GM12878 (cell line): Measurements from ENCODE around the gene SLC19A1. TPM values are rescaled to one million over a fixed set of nuclear protein-coding genes. Genes with fewer than 3 reads are reported as not detected.

Source experiments
- ATAC-seq: fragments of 200-7000 bp; cut with Tn5 transposase; 3 replicates; pipeline ENCODE4 v1.9.1; 2020; ENCODE audit warnings: mild to moderate bottlenecking, moderate library complexity
- BruUV-seq: library from RNA; stranded (reverse); fragments of 400-500 nt; replicated peaks from 2 replicates; lab custom pipeline; 2021; lab: Mats Ljungman, UMichigan
- CTCF ChIA-PET: fragments of 300-600 bp; sonication (Branson Sonifier 250); formaldehyde crosslinking; extraction: SDS; loops from one replicate; lab custom pipeline; 2021; ENCODE audit warnings: inconsistent platforms; lab: Yijun Ruan, JAX
- POLR2A ChIA-PET: fragments of 350-600 bp; formaldehyde crosslinking; extraction: SDS; loops from one replicate; lab custom pipeline; 2021; ENCODE audit warnings: inconsistent platforms; lab: Charles Lee
- RAD21 ChIA-PET: fragments of 300-600 bp; sonication (Branson Sonifier 250); formaldehyde crosslinking; loops from one replicate; lab custom pipeline; 2023; ENCODE audit warnings: antibody characterized with exemption; ENCODE audit not compliant: unreplicated experiment; lab: Charles Lee
- SMC1A ChIA-PET: fragments of 300-600 bp; sonication (Branson Sonifier 250); formaldehyde crosslinking; loops from one replicate; lab custom pipeline; 2023; ENCODE audit not compliant: unreplicated experiment, uncharacterized antibody; lab: Charles Lee
- DNase-seq: peaks from one replicate; pipeline ENCODE4 v3.0.0-alpha.2; 2011; ENCODE audit warnings: low read depth, low spot score
- FAIRE-seq: peaks from 3 replicates; lab custom pipeline; 2011; peaks lifted over from hg19 to GRCh38; lab: Jason Lieb, UNC
- H2AFZ ChIP-seq: 2 replicates; pipeline ENCODE4 v1.6.0; 2011; ENCODE audit warnings: low read depth, low read length, control low read depth; ENCODE audit not compliant: control insufficient read depth
- H3K27ac ChIP-seq: 2 replicates; pipeline ENCODE4 v1.5.1; 2011; ENCODE audit warnings: control low read depth; ENCODE audit not compliant: control insufficient read depth, insufficient read depth
- H3K27me3 ChIP-seq, 2 experiments: replicated peaks in 1 of 2; 2 replicates each; pipeline versions ENCODE4 v1.6.0 to v1.6.1; 2011; ENCODE audit warnings: low read length in 1 of 2; ENCODE audit not compliant: control insufficient read depth in 2 of 2, insufficient read depth in 2 of 2
- H3K36me3 ChIP-seq, 2 experiments: 2 replicates each; pipeline ENCODE4 v1.5.1; 2011; ENCODE audit warnings: low read length in 1 of 2; ENCODE audit not compliant: control insufficient read depth in 2 of 2, insufficient read depth in 2 of 2
- H3K4me1 ChIP-seq: 2 replicates; pipeline ENCODE4 v1.6.1; 2011; ENCODE audit warnings: mild to moderate bottlenecking, low read length, moderate library complexity, mixed read lengths; ENCODE audit not compliant: control insufficient read depth, insufficient read depth
- H3K4me2 ChIP-seq: 2 replicates; pipeline ENCODE4 v1.6.0; 2011; ENCODE audit warnings: control low read depth; ENCODE audit not compliant: control insufficient read depth, insufficient read depth
- H3K4me3 ChIP-seq: fragments of 200-600 bp; sonication (generic); 2 replicates; pipeline ENCODE4 v1.5.1; 2016
- H3K79me2 ChIP-seq: 2 replicates; pipeline ENCODE4 v1.6.0; 2011; ENCODE audit warnings: low read length; ENCODE audit not compliant: control insufficient read depth, insufficient read depth
- H3K9ac ChIP-seq: 2 replicates; pipeline ENCODE4 v1.8.0; 2011; ENCODE audit warnings: low read length, control low read depth, mixed read lengths; ENCODE audit not compliant: control insufficient read depth, insufficient read depth
- H3K9me3 ChIP-seq: replicated peaks from 3 replicates; pipeline ENCODE4 v1.5.1; 2011; ENCODE audit warnings: mild to moderate bottlenecking, low read length; ENCODE audit not compliant: control insufficient read depth, insufficient read depth
- H4K20me1 ChIP-seq: 2 replicates; pipeline ENCODE4 v1.6.0; 2011; ENCODE audit not compliant: control insufficient read depth, insufficient read depth
- FOXK2 ChIP-seq: fragments of 450-650 bp; IDR thresholded peaks from 2 replicates; pipeline ENCODE4 v1.6.1; 2017; ENCODE audit warnings: mild to moderate bottlenecking, moderate library complexity
- HCFC1 ChIP-seq: fragments of 150-350 bp; IDR thresholded peaks from 2 replicates; pipeline ENCODE4 v1.6.1; 2014; ENCODE audit warnings: low read length
- HDAC2 ChIP-seq: fragments of 200-600 bp; sonication (generic); IDR thresholded peaks from 2 replicates; pipeline ENCODE4 v1.6.1; 2017
- HDGF ChIP-seq: fragments of 450-650 bp; IDR thresholded peaks from 2 replicates; pipeline ENCODE4 v1.6.1; 2016; ENCODE audit warnings: antibody characterized with exemption
- IKZF1 ChIP-seq: fragments of 450-650 bp; conservative IDR thresholded peaks from 2 replicates; pipeline ENCODE4 v1.6.1; 2017; ENCODE audit warnings: antibody characterized with exemption, mild to moderate bottlenecking
- NR2F1 ChIP-seq: fragments of 450-650 bp; conservative IDR thresholded peaks from 2 replicates; pipeline ENCODE4 v1.6.1; 2017; ENCODE audit warnings: mild to moderate bottlenecking
- RUNX3 ChIP-seq: IDR thresholded peaks from 2 replicates; pipeline ENCODE4 v1.6.1; 2012; ENCODE audit warnings: low read length, inconsistent platforms
- STAT1 ChIP-seq: fragments of 450-650 bp; conservative IDR thresholded peaks from 2 replicates; pipeline ENCODE4 v1.6.1; 2014; ENCODE audit warnings: antibody characterized with exemption, mild to moderate bottlenecking
- SUPT20H ChIP-seq: IDR thresholded peaks from 2 replicates; pipeline ENCODE4 v1.6.1; 2011; ENCODE audit warnings: low read depth, mild to moderate bottlenecking, low read length, moderate library complexity, borderline replicate concordance; ENCODE audit not compliant: control insufficient read depth
- TCF7 ChIP-seq: IDR thresholded peaks from 2 replicates; pipeline ENCODE4 v1.6.1; 2014; ENCODE audit warnings: antibody characterized with exemption, borderline replicate concordance
- WGBS: methylation state at CpG from one replicate; pipeline ENCODE4 v1.1.6; 2016; ENCODE audit warnings: low lambda C conversion rate; ENCODE audit not compliant: insufficient replicate concordance, insufficient coverage; ENCODE audit errors: missing lambda C conversion rate; 5-methylcytosine and 5-hydroxymethylcytosine counted together
- in situ Hi-C: fragments of 300-500 bp; cut with MboI; formaldehyde crosslinking; loops from 9 replicates; pipeline ENCODE4 v1.14.3; 2018; ENCODE audit warnings: mixed read lengths
- intact Hi-C: fragments of 100-400 bp; cut with micrococcal nuclease; formaldehyde crosslinking; loops from one replicate; pipeline ENCODE4 v1.14.2; 2022; ENCODE audit not compliant: unreplicated experiment
- polyA plus RNA-seq, 11 experiments: library from polyadenylated mRNA; depleted of rRNA in 4 of 11; unstranded in 6 of 11; stranded (reverse) in 5 of 11; fragments of >200 nt; fragmentation: Nextera tagmentation in 4 of 11; fragmentation: Illumina TruSeq in 1 of 11; extraction: Ambion mirVana in 4 of 11; extraction: Trizol in 1 of 11; gene quantifications; 1 replicate in 1 of 11; 2 replicates in 10 of 11; pipeline versions ENCODE4 v1.2.1 to v1.2.3, GENCODE V29; 2011 to 2016; ENCODE audit warnings: inconsistent platforms in 2 of 11, missing spikeins in 2 of 11, low read depth in 1 of 11
- total RNA-seq, 4 experiments: library from RNA; depleted of rRNA in 3 of 4; stranded (reverse); fragments of >200 nt in 3 of 4; fragmentation: Illumina TruSeq in 1 of 4; extraction: Trizol in 1 of 4; gene quantifications; 2 replicates each; pipeline versions ENCODE4 v1.2.1 to v1.2.3, GENCODE V29; 2013 to 2021
- TF ChIP-seq, protein P1 (sequence below): fragments of 450-650 bp; IDR thresholded peaks from 2 replicates; pipeline ENCODE4 v1.6.1; 2017; ENCODE audit warnings: mild to moderate bottlenecking, moderate library complexity
- TF ChIP-seq, protein P2 (sequence below): IDR thresholded peaks from 2 replicates; pipeline ENCODE4 v1.6.1; 2011; ENCODE audit warnings: borderline replicate concordance, low read depth, mild to moderate bottlenecking, moderate library complexity, mixed read lengths, low read length; ENCODE audit not compliant: insufficient read depth; ENCODE audit errors: extremely low read length
- TF ChIP-seq, protein P3 (sequence below): fragments of 450-650 bp; IDR thresholded peaks from 2 replicates; pipeline ENCODE4 v1.6.1; 2014; ENCODE audit warnings: mild to moderate bottlenecking
- TF ChIP-seq, protein P4 (sequence below): IDR thresholded peaks from 2 replicates; pipeline ENCODE4 v1.6.1; 2012; ENCODE audit warnings: low read depth, low read length, improper control_type of control experiment

SLC19A1 gene
- total and polyA plus RNA-seq, 10 of the 15 experiments (the other 5 are each of a cell fraction or from before 2014, with no cell fraction given): 0.42 to 49.7 (median 12.2) TPM

DNA sequence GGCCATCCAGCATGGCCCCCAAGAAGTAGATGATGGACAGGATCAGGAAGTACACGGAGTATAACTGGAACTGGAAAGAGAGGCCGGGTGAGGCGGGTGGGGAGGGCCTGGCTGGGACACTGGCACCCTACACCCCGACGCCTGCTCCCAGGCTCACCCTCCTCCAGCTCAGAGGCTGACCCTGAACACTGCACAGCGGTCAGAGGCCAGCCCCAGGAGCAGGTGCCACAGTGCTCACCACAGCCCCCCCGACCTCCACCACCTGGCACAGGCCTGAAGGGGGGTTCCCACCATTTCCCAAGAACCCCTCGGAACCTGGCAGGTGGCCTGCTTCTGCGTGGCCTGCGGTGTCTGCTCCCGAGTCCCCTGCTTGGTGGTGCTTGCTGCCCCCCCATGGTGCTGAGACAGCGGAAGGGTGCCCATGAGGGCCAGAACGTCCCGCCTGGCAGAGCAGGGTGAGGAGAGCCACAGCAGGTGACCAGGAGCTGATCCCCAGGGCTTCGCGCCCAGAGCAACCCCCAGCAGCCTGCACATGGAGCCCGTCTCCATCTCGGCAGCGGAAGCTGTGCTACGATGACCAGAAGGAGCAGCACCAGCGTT, 26.1 kb downstream of the SLC19A1 start:
- FAIRE-seq: no peak
- ChIA-PET RAD21 (no interaction called here), CTCF (no interaction called here), POLR2A (no interaction called here), SMC1A (no interaction called here)
- Histone ChIP-seq H3K27ac (no peak overlapping the region), H2AFZ (no peak overlapping the region), H3K4me1 (no peaks in the 10 kb centered on the region), H3K36me3 (peaks cover 9 to 11% of the 10 kb centered on the region in 2 experiments; a peak in 3 of 4 replicates), H3K9me3 (peaks cover 21% of the 10 kb centered on the region), H3K27me3 (no peaks in the 10 kb centered on the region), H3K9ac (no peak overlapping the region)
- ATAC-seq: no peak
- no TSS peak for BruUV-seq
- in situ Hi-C loops: no loop called here
- DNase-seq: no peak
- TF ChIP-seq, protein P1, sequence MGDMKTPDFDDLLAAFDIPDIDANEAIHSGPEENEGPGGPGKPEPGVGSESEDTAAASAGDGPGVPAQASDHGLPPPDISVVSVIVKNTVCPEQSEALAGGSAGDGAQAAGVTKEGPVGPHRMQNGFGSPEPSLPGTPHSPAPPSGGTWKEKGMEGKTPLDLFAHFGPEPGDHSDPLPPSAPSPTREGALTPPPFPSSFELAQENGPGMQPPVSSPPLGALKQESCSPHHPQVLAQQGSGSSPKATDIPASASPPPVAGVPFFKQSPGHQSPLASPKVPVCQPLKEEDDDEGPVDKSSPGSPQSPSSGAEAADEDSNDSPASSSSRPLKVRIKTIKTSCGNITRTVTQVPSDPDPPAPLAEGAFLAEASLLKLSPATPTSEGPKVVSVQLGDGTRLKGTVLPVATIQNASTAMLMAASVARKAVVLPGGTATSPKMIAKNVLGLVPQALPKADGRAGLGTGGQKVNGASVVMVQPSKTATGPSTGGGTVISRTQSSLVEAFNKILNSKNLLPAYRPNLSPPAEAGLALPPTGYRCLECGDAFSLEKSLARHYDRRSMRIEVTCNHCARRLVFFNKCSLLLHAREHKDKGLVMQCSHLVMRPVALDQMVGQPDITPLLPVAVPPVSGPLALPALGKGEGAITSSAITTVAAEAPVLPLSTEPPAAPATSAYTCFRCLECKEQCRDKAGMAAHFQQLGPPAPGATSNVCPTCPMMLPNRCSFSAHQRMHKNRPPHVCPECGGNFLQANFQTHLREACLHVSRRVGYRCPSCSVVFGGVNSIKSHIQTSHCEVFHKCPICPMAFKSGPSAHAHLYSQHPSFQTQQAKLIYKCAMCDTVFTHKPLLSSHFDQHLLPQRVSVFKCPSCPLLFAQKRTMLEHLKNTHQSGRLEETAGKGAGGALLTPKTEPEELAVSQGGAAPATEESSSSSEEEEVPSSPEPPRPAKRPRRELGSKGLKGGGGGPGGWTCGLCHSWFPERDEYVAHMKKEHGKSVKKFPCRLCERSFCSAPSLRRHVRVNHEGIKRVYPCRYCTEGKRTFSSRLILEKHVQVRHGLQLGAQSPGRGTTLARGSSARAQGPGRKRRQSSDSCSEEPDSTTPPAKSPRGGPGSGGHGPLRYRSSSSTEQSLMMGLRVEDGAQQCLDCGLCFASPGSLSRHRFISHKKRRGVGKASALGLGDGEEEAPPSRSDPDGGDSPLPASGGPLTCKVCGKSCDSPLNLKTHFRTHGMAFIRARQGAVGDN: no peak
- no peak for TF ChIP-seq FOXK2
- TF ChIP-seq HDAC2: no peak
- no peak for TF ChIP-seq STAT1
- TF ChIP-seq IKZF1: no peak
- TF ChIP-seq, protein P2, sequence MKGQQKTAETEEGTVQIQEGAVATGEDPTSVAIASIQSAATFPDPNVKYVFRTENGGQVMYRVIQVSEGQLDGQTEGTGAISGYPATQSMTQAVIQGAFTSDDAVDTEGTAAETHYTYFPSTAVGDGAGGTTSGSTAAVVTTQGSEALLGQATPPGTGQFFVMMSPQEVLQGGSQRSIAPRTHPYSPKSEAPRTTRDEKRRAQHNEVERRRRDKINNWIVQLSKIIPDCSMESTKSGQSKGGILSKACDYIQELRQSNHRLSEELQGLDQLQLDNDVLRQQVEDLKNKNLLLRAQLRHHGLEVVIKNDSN: no peak
- TF ChIP-seq HDGF: no peak
- TF ChIP-seq, protein P3, sequence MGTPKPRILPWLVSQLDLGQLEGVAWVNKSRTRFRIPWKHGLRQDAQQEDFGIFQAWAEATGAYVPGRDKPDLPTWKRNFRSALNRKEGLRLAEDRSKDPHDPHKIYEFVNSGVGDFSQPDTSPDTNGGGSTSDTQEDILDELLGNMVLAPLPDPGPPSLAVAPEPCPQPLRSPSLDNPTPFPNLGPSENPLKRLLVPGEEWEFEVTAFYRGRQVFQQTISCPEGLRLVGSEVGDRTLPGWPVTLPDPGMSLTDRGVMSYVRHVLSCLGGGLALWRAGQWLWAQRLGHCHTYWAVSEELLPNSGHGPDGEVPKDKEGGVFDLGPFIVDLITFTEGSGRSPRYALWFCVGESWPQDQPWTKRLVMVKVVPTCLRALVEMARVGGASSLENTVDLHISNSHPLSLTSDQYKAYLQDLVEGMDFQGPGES: no peak
- TF ChIP-seq, protein P4, sequence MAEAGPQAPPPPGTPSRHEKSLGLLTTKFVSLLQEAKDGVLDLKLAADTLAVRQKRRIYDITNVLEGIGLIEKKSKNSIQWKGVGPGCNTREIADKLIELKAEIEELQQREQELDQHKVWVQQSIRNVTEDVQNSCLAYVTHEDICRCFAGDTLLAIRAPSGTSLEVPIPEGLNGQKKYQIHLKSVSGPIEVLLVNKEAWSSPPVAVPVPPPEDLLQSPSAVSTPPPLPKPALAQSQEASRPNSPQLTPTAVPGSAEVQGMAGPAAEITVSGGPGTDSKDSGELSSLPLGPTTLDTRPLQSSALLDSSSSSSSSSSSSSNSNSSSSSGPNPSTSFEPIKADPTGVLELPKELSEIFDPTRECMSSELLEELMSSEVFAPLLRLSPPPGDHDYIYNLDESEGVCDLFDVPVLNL: no peak
- no peak for TF ChIP-seq NR2F1
- no peak for TF ChIP-seq HCFC1
- TF ChIP-seq RUNX3: no peak
- no peak for TF ChIP-seq TCF7
- no peak for TF ChIP-seq SUPT20H
- TF ChIP-seq, all 136 proteins: peak for 0
- no peak overlapping the region for H3K4me3 ChIP-seq
- no peak overlapping the region for H3K4me2 ChIP-seq
- H4K20me1 ChIP-seq: no peaks in the 10 kb centered on the region
- WGBS: 95% methylated on average over 19 of the region's 21 CpGs
- H3K79me2 ChIP-seq: no peaks in the 10 kb centered on the region; the same call in 1 of the 2 replicates
- intact Hi-C loops: no loop called here
